LNCaP clone FGC (cell line): ENCODE data around the gene NCBP2.
A peak's percentile ranks its signal among the peaks of the same experiment; 100 is the strongest.

Experiments
- DNase-seq: peaks from one replicate; pipeline ENCODE4 v3.0.0-alpha.2; 2011; ENCODE audit warnings: low read depth
- H3K4me3 ChIP-seq: 2 replicates; pipeline ENCODE4 v1.5.1; 2011; ENCODE audit warnings: mild to moderate bottlenecking, low read depth, low read length, control low read depth
- CTCF ChIP-seq: IDR thresholded peaks from 2 replicates; pipeline ENCODE4 v1.5.1; 2012; ENCODE audit warnings: mild to moderate bottlenecking; ENCODE audit not compliant: control insufficient read depth, insufficient read depth; ENCODE audit errors: extremely low read depth

The NCBP2 gene

GRCh38 chr3:196903740-196904139, 38.6 kb downstream of the NCBP2 start:
- no peak overlapping the region for H3K4me3 ChIP-seq
- TF ChIP-seq CTCF = no peak
- DNase-seq = no peak

GRCh38 chr3:196902296-196902695, 40.0 kb downstream of the NCBP2 start:
- TF ChIP-seq CTCF = no peak
- H3K4me3 ChIP-seq = no peak overlapping the region

GRCh38 chr3:196901768-196902167, 40.6 kb downstream of the NCBP2 start:
- no peak overlapping the region for H3K4me3 ChIP-seq
- TF ChIP-seq CTCF = no peak
- no peak for DNase-seq

More at GRCh38 chr3:196902296-196902695, 40.0 kb downstream of the NCBP2 start:
- peak; percentile 14 for DNase-seq

- TF ChIP-seq CTCF = no peak
- H3K4me3 ChIP-seq = no peak overlapping the region
- no peak for DNase-seq
Measured at GRCh38 chr3:196896229-196896628, 46.1 kb downstream of the NCBP2 start.

GRCh38 chr3:196894557-196895295, 47.6 kb downstream of the NCBP2 start:
- no peak for TF ChIP-seq CTCF
- no peak overlapping the region for H3K4me3 ChIP-seq

GRCh38 chr3:196889844-196890708, 52.3 kb downstream of the NCBP2 start:
- no peak for TF ChIP-seq CTCF
- no peak for DNase-seq
- H3K4me3 ChIP-seq = no peak overlapping the region

More at GRCh38 chr3:196894557-196895295, 47.6 kb downstream of the NCBP2 start:
- no peak for DNase-seq
